Measurements from ENCODE around the gene SNX5. TPM values are rescaled to one million over a fixed set of nuclear protein-coding genes. Genes with fewer than 3 reads are reported as not detected.

Gene SNX5
- total and polyA plus RNA-seq, 10 of the 15 experiments (the other 5 are each of a cell fraction or from before 2014, with no cell fraction given): 92.9 to 316 (median 245) TPM

- BruUV-seq (replicated peaks): no TSS peak
- Histone ChIP-seq H3K4me2 (ENCODE audit: control insufficient read depth, insufficient read depth) (no peak overlapping the region), H3K36me3 (ENCODE audit: control insufficient read depth in 2 of 2, insufficient read depth in 2 of 2, low read length in 1 of 2) (no peaks in the 10 kb centered on the region), H2AFZ (ENCODE audit: control insufficient read depth, low read depth, low read length) (no peak overlapping the region), H3K27me3 (replicated peaks in 1 of 2; ENCODE audit: control insufficient read depth in 2 of 2, insufficient read depth in 2 of 2, low read length in 1 of 2) (no peaks in the 10 kb centered on the region), H3K79me2 (ENCODE audit: control insufficient read depth, insufficient read depth, low read length) (no peaks in the 10 kb centered on the region), H4K20me1 (ENCODE audit: control insufficient read depth, insufficient read depth) (no peaks in the 10 kb centered on the region), H3K4me3 (no peak overlapping the region), H3K9me3 (replicated peaks; ENCODE audit: control insufficient read depth, insufficient read depth, low read length) (peaks cover 14% of the 10 kb centered on the region; the same call in 2 of the 3 replicates), H3K27ac (ENCODE audit: control insufficient read depth, insufficient read depth) (no peak overlapping the region), H3K4me1 (ENCODE audit: control insufficient read depth, insufficient read depth, low read length) (peaks cover 22% of the 10 kb centered on the region), H3K9ac (ENCODE audit: control insufficient read depth, insufficient read depth, low read length) (no peak overlapping the region)
- POLR2A ChIA-PET: no interaction called here
- 16% methylated on average over 4 of the region's 4 CpGs for WGBS (ENCODE audit: insufficient coverage, insufficient replicate concordance, low lambda C conversion rate, missing lambda C conversion rate)
- in situ Hi-C loops (cut with MboI) (loop anchor here (5.0 kb wide), 1 partner anchor 225 kb away; no protein-coding TSS in a partner anchor), intact Hi-C loops (cut with micrococcal nuclease; ENCODE audit: unreplicated experiment) (loop anchor here (5.0 kb wide), 1 partner anchor 35 kb away; no protein-coding TSS in a partner anchor)
- DNase-seq (ENCODE audit: low read depth, low spot score) (no peak), FAIRE-seq (no peak), ATAC-seq (no peak)
- CTCF ChIA-PET: interaction anchor here (0.9 to 1.4 kb wide), 3 partner anchors 36 to 220 kb away, joined by 4 to 6 read pairs (median 5); no protein-coding TSS in a partner anchor
- TF ChIP-seq CTCF (IDR thresholded peaks at IDR 0.05 in 2 of 3, conservative IDR thresholded peaks at IDR 0.05 in 1 of 3; ENCODE audit: control insufficient read depth in 2 of 3, extremely low read depth in 1 of 3, insufficient read depth in 1 of 3, low read depth in 3 of 3, low read length in 3 of 3) (no peak), JUNB (IDR thresholded peaks at IDR 0.05) (no peak), PAX5 (IDR thresholded peaks at IDR 0.05; ENCODE audit: borderline replicate concordance, low read depth, low read length) (no peak), HDAC6 (IDR thresholded peaks at IDR 0.05; ENCODE audit: unreplicated experiment) (no peak), USF2 (IDR thresholded peaks at IDR 0.05; ENCODE audit: borderline replicate concordance, low read depth, low read length) (no peak)
- SMC1A ChIA-PET (ENCODE audit: uncharacterized antibody, unreplicated experiment): interaction anchor here (0.7 to 1.2 kb wide), 5 partner anchors 36 to 222 kb away, joined by 3 to 4 read pairs (median 3); no protein-coding TSS in a partner anchor
- RAD21 ChIA-PET (ENCODE audit: unreplicated experiment): interaction anchor here (0.6 kb wide), 1 partner anchor 63 kb away, joined by 3 read pairs; no protein-coding TSS in a partner anchor
Measured at GRCh38 chr20:17902531-17903083, 66.0 kb downstream of the SNX5 start.
